Liver (tissue), 9 donors: ENCODE data around the gene BSN. TPM values are rescaled to one million over a fixed set of nuclear protein-coding genes. Genes with fewer than 3 reads are reported as not detected.

Source experiments
- DNase-seq: peaks from one replicate; pipeline ENCODE4 v3.0.0-alpha.2; 2017; ENCODE audit warnings: low spot score
- H3K27ac ChIP-seq, 2 donors: one replicate each; pipeline ENCODE4 v1.7.0; 2013; ENCODE audit warnings: inconsistent platforms in 2 of 2, low read length in 2 of 2, control low read depth in 1 of 2, low read depth in 1 of 2, mild to moderate bottlenecking in 1 of 2
- H3K27me3 ChIP-seq, 4 donors: one replicate each; pipeline versions ENCODE4 v1.6.1 to v1.7.0; 2013; ENCODE audit warnings: low read length in 3 of 4, inconsistent platforms in 1 of 4, mild to moderate bottlenecking in 1 of 4, moderate library complexity in 1 of 4; ENCODE audit not compliant: control insufficient read depth in 4 of 4, insufficient read depth in 4 of 4
- H3K36me3 ChIP-seq, 4 donors: one replicate each; pipeline versions ENCODE4 v1.6.1 to v1.7.0; 2013; ENCODE audit warnings: low read length in 3 of 4, mild to moderate bottlenecking in 3 of 4, low read depth in 1 of 4, moderate library complexity in 1 of 4; ENCODE audit not compliant: control insufficient read depth in 4 of 4, insufficient read depth in 3 of 4
- H3K4me1 ChIP-seq, 4 donors: one replicate each; pipeline versions ENCODE4 v1.6.1 to v1.7.0; 2013; ENCODE audit warnings: low read length in 3 of 4, mild to moderate bottlenecking in 3 of 4, moderate library complexity in 1 of 4; ENCODE audit not compliant: control insufficient read depth in 4 of 4, insufficient read depth in 4 of 4
- H3K4me3 ChIP-seq, 3 donors: one replicate each; pipeline versions ENCODE4 v1.6.1 to v1.7.0; 2013; ENCODE audit warnings: low read length in 3 of 3, control low read depth in 1 of 3, low read depth in 1 of 3, mild to moderate bottlenecking in 1 of 3
- H3K9ac ChIP-seq, 2 donors: one replicate each; pipeline ENCODE4 v1.7.0; 2013; ENCODE audit warnings: low read length in 2 of 2, mild to moderate bottlenecking in 2 of 2, moderate library complexity in 2 of 2, control low read depth in 1 of 2, low read depth in 1 of 2
- H3K9me3 ChIP-seq, 4 donors: one replicate each; pipeline versions ENCODE4 v1.6.1 to v1.7.0; 2013; ENCODE audit warnings: low read length in 3 of 4; ENCODE audit not compliant: control insufficient read depth in 4 of 4
- CTCF ChIP-seq: fragments of 150-350 bp; IDR thresholded peaks from 2 replicates; pipeline ENCODE4 v1.5.1; 2017; ENCODE audit warnings: improper control_type of control experiment, low read depth, low read length; ENCODE audit not compliant: missing input control
- EGR1 ChIP-seq, 2 donors: IDR thresholded peaks; 2 replicates each; pipeline ENCODE4 v1.6.1; 2016 to 2018; ENCODE audit warnings: antibody characterized with exemption in 2 of 2, low read depth in 2 of 2
- FOXA1 ChIP-seq: IDR thresholded peaks from 2 replicates; pipeline ENCODE4 v1.6.1; 2016; ENCODE audit warnings: antibody characterized with exemption
- FOXA2 ChIP-seq: IDR thresholded peaks from 2 replicates; pipeline ENCODE4 v1.6.1; 2016; ENCODE audit warnings: antibody characterized with exemption
- GABPA ChIP-seq, 2 donors: IDR thresholded peaks in 1 of 2; conservative IDR thresholded peaks in 1 of 2; 2 replicates each; pipeline ENCODE4 v1.6.1; 2016; ENCODE audit warnings: antibody characterized with exemption in 2 of 2, mild to moderate bottlenecking in 1 of 2, moderate library complexity in 1 of 2
- HNF4A ChIP-seq, 2 donors: conservative IDR thresholded peaks; 2 replicates each; pipeline ENCODE4 v1.6.1; 2016; ENCODE audit warnings: antibody characterized with exemption in 2 of 2, mild to moderate bottlenecking in 2 of 2
- HNF4G ChIP-seq: IDR thresholded peaks from 2 replicates; pipeline ENCODE4 v1.6.1; 2016; ENCODE audit warnings: antibody characterized with exemption
- JUND ChIP-seq, 2 donors: IDR thresholded peaks; 2 replicates each; pipeline ENCODE4 v1.6.1; 2016; ENCODE audit warnings: antibody characterized with exemption in 2 of 2
- NR2F2 ChIP-seq: IDR thresholded peaks from 2 replicates; pipeline ENCODE4 v1.6.1; 2016; ENCODE audit warnings: antibody characterized with exemption
- RAD21 ChIP-seq, 2 donors: IDR thresholded peaks; 2 replicates each; pipeline ENCODE4 v1.6.1; 2016; ENCODE audit warnings: antibody characterized with exemption in 2 of 2, mild to moderate bottlenecking in 2 of 2
- REST ChIP-seq: IDR thresholded peaks from 2 replicates; pipeline ENCODE4 v1.6.1; 2016; ENCODE audit warnings: antibody characterized with exemption, mild to moderate bottlenecking
- RXRA ChIP-seq, 2 donors: IDR thresholded peaks; 2 replicates each; pipeline ENCODE4 v1.6.1; 2017 to 2018; ENCODE audit warnings: antibody characterized with exemption in 2 of 2, mild to moderate bottlenecking in 1 of 2
- SP1 ChIP-seq: IDR thresholded peaks from 2 replicates; pipeline ENCODE4 v1.6.1; 2018; ENCODE audit warnings: antibody characterized with exemption, mild to moderate bottlenecking
- TAF1 ChIP-seq: conservative IDR thresholded peaks from 2 replicates; pipeline ENCODE4 v1.6.1; 2016; ENCODE audit warnings: antibody characterized with exemption, mild to moderate bottlenecking
- YY1 ChIP-seq: IDR thresholded peaks from 2 replicates; pipeline ENCODE4 v1.6.1; 2016; ENCODE audit warnings: antibody characterized with exemption, mild to moderate bottlenecking
- WGBS: extraction: QIAGEN DNeasy Blood & Tissue Kit; methylation state at CpG from one replicate; pipeline ENCODE4 v1.1.7; 2013; 5-methylcytosine and 5-hydroxymethylcytosine counted together
- polyA plus RNA-seq, 2 donors: library from polyadenylated mRNA; stranded (reverse) in 1 of 2; unstranded in 1 of 2; fragments of 200-250 nt in 1 of 2; fragments of >200 nt in 1 of 2; fragmentation: Nextera tagmentation in 1 of 2; extraction: Ambion mirVana in 1 of 2; gene quantifications; one replicate each; pipeline versions ENCODE4 v1.2.1 to v1.2.3, GENCODE V29; 2013 to 2015
- total RNA-seq, 2 donors: library from RNA; depleted of rRNA; stranded (reverse); fragments of >200 nt; gene quantifications; one replicate each; pipeline ENCODE4 v1.2.3, GENCODE V29; 2014
- TF ChIP-seq, protein P1 (sequence below): IDR thresholded peaks from 2 replicates; pipeline ENCODE4 v1.6.1; 2016; ENCODE audit warnings: antibody characterized with exemption
- TF ChIP-seq, protein P2 (sequence below): IDR thresholded peaks from 2 replicates; pipeline ENCODE4 v1.6.1; 2016; ENCODE audit warnings: antibody characterized with exemption
- TF ChIP-seq, protein P3 (sequence below): IDR thresholded peaks from 2 replicates; pipeline ENCODE4 v1.6.1; 2016; ENCODE audit warnings: antibody characterized with exemption
- donor health status: healthy.
- donor health status: healthy.
- donor health status: healthy.
- donor health status: healthy.
- donor health status: healthy.

BSN gene
- total and polyA plus RNA-seq, 4 donors = 0.32 to 0.67 (median 0.40) TPM

DNA sequence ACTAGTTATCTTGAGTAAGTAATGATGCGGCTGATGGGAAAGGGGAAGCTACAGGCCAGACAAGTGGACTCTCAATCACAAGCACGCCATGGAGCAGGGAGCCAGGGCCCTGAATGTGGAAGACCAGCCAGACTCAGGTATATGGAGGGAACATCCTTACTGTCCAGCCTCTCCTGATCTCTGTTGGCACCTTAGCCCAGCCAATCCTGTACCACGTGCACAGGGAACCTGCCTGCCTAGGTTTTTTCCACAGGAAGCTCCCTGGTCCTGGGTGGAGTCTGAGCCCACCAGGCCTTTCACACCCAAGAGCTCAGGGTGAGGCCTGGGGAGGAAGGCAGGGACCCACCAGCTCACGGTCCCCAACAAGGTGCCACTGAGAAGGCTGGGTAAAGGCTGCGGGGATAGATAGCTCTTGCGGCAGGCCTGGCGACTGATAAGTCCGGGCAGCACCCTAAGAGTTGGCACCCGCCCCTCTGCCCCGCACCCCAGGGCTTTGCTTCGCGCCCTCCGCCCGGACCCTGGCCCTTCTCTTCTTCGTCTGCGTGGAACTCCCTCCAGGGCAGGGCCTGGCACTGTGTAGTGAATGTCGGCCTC lies 118.9 kb downstream of the BSN start:
- Histone ChIP-seq H3K27ac (peak overlapping the region; percentile 84 to 91), H3K4me1 (peaks cover 32 to 68% (median 50%) of the 10 kb centered on the region in 4 donors)
- peak; percentile 83 for DNase-seq

GRCh38 chr3:49673715-49674496 lies 119.6 kb downstream of the BSN start, which contains the start of gene APEH:
TSS of gene APEH (plus strand) at chr3:49674351. CDS start at chr3:49674402, 51 bp downstream.
- Histone ChIP-seq H3K36me3 (peaks cover 8 to 25% (median 11%) of the 10 kb centered on the region in 4 donors), H3K9ac (peak within 1 kb of the TSS; percentile 2 to 56), H3K9me3 (no peaks in the 10 kb centered on the region), H3K4me1 (peaks cover 28 to 62% (median 44%) of the 10 kb centered on the region in 4 donors), H3K4me3 (peak within 1 kb of the TSS; percentile 48 to 76 (median 66)), H3K27ac (peak within 1 kb of the TSS; percentile 84 to 91), H3K27me3 (no peaks in the 10 kb centered on the region)
- TF ChIP-seq, protein P1, sequence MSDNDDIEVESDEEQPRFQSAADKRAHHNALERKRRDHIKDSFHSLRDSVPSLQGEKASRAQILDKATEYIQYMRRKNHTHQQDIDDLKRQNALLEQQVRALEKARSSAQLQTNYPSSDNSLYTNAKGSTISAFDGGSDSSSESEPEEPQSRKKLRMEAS = no peak
- TF ChIP-seq REST (peak; percentile 80), FOXA1 (peak; percentile 24), RXRA (IDR thresholded peaks at IDR 0.05) (peak; percentile 41 to 73), CTCF (no peak), GABPA (IDR thresholded peaks at IDR 0.05 in 1 of 2, conservative IDR thresholded peaks at IDR 0.05 in 1 of 2) (peak; percentile 62 to 85), JUND (IDR thresholded peaks at IDR 0.05) (no peak), SP1 (peak; percentile 65), FOXA2 (no peak), EGR1 (IDR thresholded peaks at IDR 0.05; ENCODE audit: low read depth in 2 of 2) (no peak), HNF4G (no peak), RAD21 (IDR thresholded peaks at IDR 0.05) (no peak), TAF1 (no peak), YY1 (peak; percentile 83), NR2F2 (peak; percentile 52), HNF4A (conservative IDR thresholded peaks at IDR 0.05) (peak in 1 of 2 donors; percentile 23)
- TF ChIP-seq, protein P2, sequence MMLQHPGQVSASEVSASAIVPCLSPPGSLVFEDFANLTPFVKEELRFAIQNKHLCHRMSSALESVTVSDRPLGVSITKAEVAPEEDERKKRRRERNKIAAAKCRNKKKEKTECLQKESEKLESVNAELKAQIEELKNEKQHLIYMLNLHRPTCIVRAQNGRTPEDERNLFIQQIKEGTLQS = no peak
- TF ChIP-seq, protein P3, sequence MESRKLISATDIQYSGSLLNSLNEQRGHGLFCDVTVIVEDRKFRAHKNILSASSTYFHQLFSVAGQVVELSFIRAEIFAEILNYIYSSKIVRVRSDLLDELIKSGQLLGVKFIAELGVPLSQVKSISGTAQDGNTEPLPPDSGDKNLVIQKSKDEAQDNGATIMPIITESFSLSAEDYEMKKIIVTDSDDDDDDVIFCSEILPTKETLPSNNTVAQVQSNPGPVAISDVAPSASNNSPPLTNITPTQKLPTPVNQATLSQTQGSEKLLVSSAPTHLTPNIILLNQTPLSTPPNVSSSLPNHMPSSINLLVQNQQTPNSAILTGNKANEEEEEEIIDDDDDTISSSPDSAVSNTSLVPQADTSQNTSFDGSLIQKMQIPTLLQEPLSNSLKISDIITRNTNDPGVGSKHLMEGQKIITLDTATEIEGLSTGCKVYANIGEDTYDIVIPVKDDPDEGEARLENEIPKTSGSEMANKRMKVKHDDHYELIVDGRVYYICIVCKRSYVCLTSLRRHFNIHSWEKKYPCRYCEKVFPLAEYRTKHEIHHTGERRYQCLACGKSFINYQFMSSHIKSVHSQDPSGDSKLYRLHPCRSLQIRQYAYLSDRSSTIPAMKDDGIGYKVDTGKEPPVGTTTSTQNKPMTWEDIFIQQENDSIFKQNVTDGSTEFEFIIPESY = no peak
- WGBS = under 1% methylated on average over 71 of the region's 71 CpGs
- DNase-seq = peak; percentile 95

More for the DNA sequence above, 118.9 kb downstream of the BSN start:
- Histone ChIP-seq H3K27me3 (no peaks in the 10 kb centered on the region), H3K36me3 (peaks cover 4 to 18% (median 9%) of the 10 kb centered on the region in 4 donors), H3K4me3 (peak overlapping the region; percentile 48 to 76 (median 66)), H3K9ac (peak overlapping the region; percentile 2 to 8), H3K9me3 (no peaks in the 10 kb centered on the region)
- WGBS = 21% methylated on average over 17 of the region's 17 CpGs
- no peak for TF ChIP-seq SP1
- TF ChIP-seq RXRA (IDR thresholded peaks at IDR 0.05) = no peak
- TF ChIP-seq FOXA2 = no peak
- TF ChIP-seq HNF4A (conservative IDR thresholded peaks at IDR 0.05) = peak in 1 of 2 donors; percentile 4
